CD4-positive, alpha-beta T cell (primary cell): Measurements from ENCODE around the gene R3HDM2. TPM values are rescaled to one million over a fixed set of nuclear protein-coding genes. Genes with fewer than 3 reads are reported as not detected.

Source experiments
- ATAC-seq: fragments of 200-7000 bp; cut with Tn5 transposase; one replicate; pipeline ENCODE4 v1.10.0; 2022; ENCODE audit warnings: mild to moderate bottlenecking; ENCODE audit not compliant: poor library complexity
- CTCF ChIA-PET: fragments of 350-600 bp; sonication (Branson Sonifier 250); formaldehyde crosslinking; loops from one replicate; lab custom pipeline; 2021; ENCODE audit warnings: antibody characterized with exemption, inconsistent platforms; lab: Charles Lee
- POLR2A ChIA-PET: fragments of 350-600 bp; sonication (Branson Sonifier 250); formaldehyde crosslinking; loops from one replicate; lab custom pipeline; 2021; ENCODE audit warnings: antibody characterized with exemption, inconsistent platforms; lab: Charles Lee
- DNase-seq, 14 experiments: peaks; one replicate each; pipeline ENCODE4 v3.0.0-alpha.2; 2013 to 2020; ENCODE audit warnings: mixed read lengths in 2 of 14
- H3K27ac ChIP-seq, 2 donors: one replicate each; pipeline versions ENCODE4 v1.5.1 to v1.7.0; 2013; ENCODE audit warnings: low read length in 2 of 2, low read depth in 1 of 2, mild to moderate bottlenecking in 1 of 2
- H3K27me3 ChIP-seq, 2 experiments: 1 replicate in 1 of 2; 2 replicates in 1 of 2; pipeline versions ENCODE4 v1.6.1 to v1.7.0; 2013; ENCODE audit warnings: low read length in 2 of 2, control low read depth in 1 of 2, mild to moderate bottlenecking in 1 of 2, moderate library complexity in 1 of 2; ENCODE audit not compliant: insufficient read depth in 2 of 2, control insufficient read depth in 1 of 2
- H3K36me3 ChIP-seq: one replicate; pipeline ENCODE4 v1.6.1; 2013; ENCODE audit warnings: low read length, control low read depth; ENCODE audit not compliant: insufficient read depth
- H3K4me1 ChIP-seq: one replicate; pipeline ENCODE4 v1.6.1; 2013; ENCODE audit warnings: low read length, control low read depth; ENCODE audit not compliant: insufficient read depth
- H3K4me3 ChIP-seq: one replicate; pipeline ENCODE4 v1.5.1; 2013; ENCODE audit warnings: mild to moderate bottlenecking, low read length, moderate library complexity
- H3K9me3 ChIP-seq, 2 experiments: 1 replicate in 1 of 2; 2 replicates in 1 of 2; pipeline versions ENCODE4 v1.6.1 to v1.7.0; 2013; ENCODE audit warnings: low read length in 2 of 2, mild to moderate bottlenecking in 2 of 2, control low read depth in 1 of 2, moderate library complexity in 1 of 2; ENCODE audit not compliant: control insufficient read depth in 1 of 2, insufficient read depth in 1 of 2
- H3K27ac Mint-ChIP-seq: one replicate; pipeline ENCODE4 v1.8.0; 2020; ENCODE audit warnings: mixed read lengths
- H3K27me3 Mint-ChIP-seq: one replicate; pipeline ENCODE4 v1.8.0; 2021; ENCODE audit warnings: mixed read lengths
- H3K36me3 Mint-ChIP-seq: one replicate; pipeline ENCODE4 v1.8.0; 2021; ENCODE audit warnings: low read depth, mixed read lengths
- H3K4me1 Mint-ChIP-seq: one replicate; pipeline ENCODE4 v1.8.0; 2021; ENCODE audit warnings: low read depth, mixed read lengths
- H3K4me3 Mint-ChIP-seq: one replicate; pipeline ENCODE4 v1.8.0; 2020; ENCODE audit warnings: mild to moderate bottlenecking, mixed read lengths
- H3K9me3 Mint-ChIP-seq: one replicate; pipeline ENCODE4 v1.8.0; 2020; ENCODE audit warnings: mixed read lengths
- CTCF ChIP-seq: fragments of 200-600 bp; IDR thresholded peaks from one replicate; pipeline ENCODE4 v1.8.0; 2022; ENCODE audit warnings: antibody characterized with exemption, mild to moderate bottlenecking
- intact Hi-C, 2 experiments: fragments of 100-400 bp; cut with DNase I in 1 of 2; cut with micrococcal nuclease in 1 of 2; formaldehyde crosslinking; loops; one replicate each; pipeline versions ENCODE4 v1.15.1 to v1.9.0; 2023 to 2025; cut with DNase I, micrococcal nuclease
- total RNA-seq, 174 experiments: library from RNA in 2 of 174; stranded (reverse) in 2 of 174; gene quantifications; one replicate each; pipeline ENCODE4 v1.2.3 and lab custom pipeline; 2021 to 2026

The R3HDM2 gene
- total RNA-seq, 2 experiments from 2014 or later = 106 to 115 TPM

DNA sequence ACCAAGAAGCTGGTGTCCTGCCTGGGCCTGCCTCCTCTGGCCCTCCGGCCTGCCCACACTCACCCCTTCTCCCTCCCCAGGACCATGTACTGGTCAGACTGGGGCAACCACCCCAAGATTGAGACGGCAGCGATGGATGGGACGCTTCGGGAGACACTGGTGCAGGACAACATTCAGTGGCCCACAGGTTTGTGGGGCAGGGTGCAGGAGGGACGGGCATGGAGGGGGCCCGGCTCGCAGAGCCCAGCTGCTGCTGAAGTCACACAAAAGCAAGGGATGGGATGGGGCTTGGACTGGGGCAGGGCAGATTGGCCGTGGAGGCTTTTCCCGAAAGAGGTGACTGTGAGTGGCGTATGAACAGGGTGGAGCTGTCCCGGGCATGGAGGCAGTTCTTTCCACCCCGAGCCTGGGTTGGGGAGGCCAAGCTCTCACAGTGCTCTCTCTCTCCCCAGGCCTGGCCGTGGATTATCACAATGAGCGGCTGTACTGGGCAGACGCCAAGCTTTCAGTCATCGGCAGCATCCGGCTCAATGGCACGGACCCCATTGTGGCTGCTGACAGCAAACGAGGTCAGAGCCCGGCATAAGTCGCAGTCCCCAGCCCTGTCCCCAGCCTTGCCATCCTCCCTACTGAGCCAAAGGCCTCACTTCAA is 222.1 kb downstream of the R3HDM2 start:
- no peaks in the 10 kb centered on the region for H3K36me3 ChIP-seq
- H3K27ac Mint-ChIP-seq = no peak overlapping the region
- intact Hi-C loops = no loop called here
- H3K4me3 Mint-ChIP-seq = no peak overlapping the region
- ATAC-seq = no peak
- H3K27me3 ChIP-seq = peaks cover 3 to 4% of the 10 kb centered on the region in 2 experiments
- no peak overlapping the region for H3K27ac ChIP-seq
- H3K4me3 ChIP-seq = no peak overlapping the region
- H3K4me1 Mint-ChIP-seq = peaks cover 6% of the 10 kb centered on the region
- ChIA-PET POLR2A (no interaction called here), CTCF (no interaction called here)
- H3K9me3 ChIP-seq = no peaks in the 10 kb centered on the region
- H3K36me3 Mint-ChIP-seq = no peaks in the 10 kb centered on the region
- H3K9me3 Mint-ChIP-seq = no peaks in the 10 kb centered on the region
- no peak for DNase-seq
- no peak for TF ChIP-seq CTCF
- H3K4me1 ChIP-seq = peaks cover 10% of the 10 kb centered on the region
- peaks cover 7% of the 10 kb centered on the region for H3K27me3 Mint-ChIP-seq

DNA sequence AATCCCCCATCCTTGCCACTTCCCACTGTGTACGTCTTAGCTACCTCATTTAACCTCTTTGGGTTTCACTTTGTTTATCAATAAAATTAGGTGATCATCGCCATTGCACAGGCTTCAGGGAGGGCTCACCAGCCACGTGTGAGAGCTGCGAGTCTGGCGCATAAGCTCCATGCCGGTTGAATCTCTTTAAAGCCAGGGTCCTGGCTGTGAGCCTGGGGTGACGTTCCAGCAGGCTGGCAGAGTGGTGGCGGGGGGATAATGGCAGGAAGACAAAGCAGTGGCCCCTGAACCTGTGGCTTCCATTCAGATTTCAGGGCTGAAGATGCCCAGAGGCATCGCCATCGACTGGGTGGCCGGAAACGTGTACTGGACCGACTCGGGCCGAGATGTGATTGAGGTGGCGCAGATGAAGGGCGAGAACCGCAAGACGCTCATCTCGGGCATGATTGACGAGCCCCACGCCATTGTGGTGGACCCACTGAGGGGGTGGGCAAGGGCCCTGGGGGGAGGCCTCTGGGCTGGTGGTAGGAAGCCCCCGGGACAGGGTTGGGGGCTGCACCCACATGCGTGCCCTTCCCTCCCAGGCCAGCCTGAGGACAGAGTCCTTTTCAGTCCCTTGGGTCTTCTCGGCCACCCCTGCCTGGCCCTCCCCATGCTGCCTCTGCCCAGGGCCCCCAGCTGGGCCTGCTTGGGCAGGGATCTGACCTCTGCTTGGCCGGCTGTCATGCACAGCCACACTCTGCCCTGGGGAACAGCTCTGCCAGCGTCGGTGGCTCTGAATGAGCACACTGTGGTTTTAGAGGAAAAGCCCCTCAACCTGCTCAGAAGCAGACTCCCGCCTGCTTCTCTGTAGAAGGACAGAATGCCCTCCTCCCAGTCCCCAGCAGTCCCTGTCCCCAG is 222.9 kb downstream of the R3HDM2 start:
- Histone ChIP-seq H3K27me3 (no peaks in the 10 kb centered on the region), H3K27ac (no peak overlapping the region), H3K36me3 (no peaks in the 10 kb centered on the region), H3K9me3 (no peaks in the 10 kb centered on the region), H3K4me3 (no peak overlapping the region), H3K4me1 (peaks cover 2% of the 10 kb centered on the region)
- no peak overlapping the region for H3K4me3 Mint-ChIP-seq
- H3K27ac Mint-ChIP-seq = no peak overlapping the region
- CTCF ChIA-PET = no interaction called here
- POLR2A ChIA-PET = no interaction called here
- intact Hi-C loops = no loop called here
- TF ChIP-seq CTCF = no peak
- no peak for ATAC-seq
- no peaks in the 10 kb centered on the region for H3K9me3 Mint-ChIP-seq
- no peaks in the 10 kb centered on the region for H3K27me3 Mint-ChIP-seq
- DNase-seq = no peak
- peaks cover 6% of the 10 kb centered on the region for H3K36me3 Mint-ChIP-seq
- H3K4me1 Mint-ChIP-seq = no peaks in the 10 kb centered on the region

- Mint-ChIP-seq H3K9me3 (no peaks in the 10 kb centered on the region), H3K27ac (no peak overlapping the region), H3K36me3 (peaks cover 10% of the 10 kb centered on the region), H3K4me1 (no peaks in the 10 kb centered on the region), H3K27me3 (no peaks in the 10 kb centered on the region), H3K4me3 (no peak overlapping the region)
- ATAC-seq (no peak), DNase-seq (no peak)
- intact Hi-C loops = no loop called here
- no peaks in the 10 kb centered on the region for H3K27me3 ChIP-seq
- H3K36me3 ChIP-seq = no peaks in the 10 kb centered on the region
- H3K4me3 ChIP-seq = no peak overlapping the region
- ChIA-PET POLR2A (no interaction called here), CTCF (no interaction called here)
- H3K9me3 ChIP-seq = no peaks in the 10 kb centered on the region
- H3K27ac ChIP-seq = no peak overlapping the region
- H3K4me1 ChIP-seq = no peaks in the 10 kb centered on the region
- no peak for TF ChIP-seq CTCF
Observed at GRCh38 chr12:57205931-57206330, 224.9 kb downstream of the R3HDM2 start.
